ENCODE results near the gene RNF207. TPM values are rescaled to one million over a fixed set of nuclear protein-coding genes. Genes with fewer than 3 reads are reported as not detected.

RNF207 gene
- total RNA-seq, 1 experiment from 2014 or later = not detected

Other genes starting within 250 kb of the RNF207 start
- 3.9 and 7.9 TPM in 2 replicates for gene NPHP4, start 213.7 kb upstream of the RNF207 start, total RNA-seq (2014; rRNA removed; shearing (Covaris generic); ENCODE audit: low replicate concordance)
- gene KCNAB2, start 160.2 kb upstream of the RNF207 start, total RNA-seq (2014; rRNA removed; shearing (Covaris generic); ENCODE audit: low replicate concordance) = 27.3 and 57.0 TPM in 2 replicates
- not detected in 2 replicates for gene CHD5, start 25.8 kb upstream of the RNF207 start, total RNA-seq (2014; rRNA removed; shearing (Covaris generic); ENCODE audit: low replicate concordance)
- 183 and 271 TPM in 2 replicates for gene RPL22, start 6.5 kb upstream of the RNF207 start, total RNA-seq (2014; rRNA removed; shearing (Covaris generic); ENCODE audit: low replicate concordance)
- 31.4 and 38.9 TPM in 2 replicates for gene ICMT, start 29.8 kb downstream of the RNF207 start, total RNA-seq (2014; rRNA removed; shearing (Covaris generic); ENCODE audit: low replicate concordance)
- not detected in 2 replicates for gene HES3, start 38.1 kb downstream of the RNF207 start, total RNA-seq (2014; rRNA removed; shearing (Covaris generic); ENCODE audit: low replicate concordance)
- 3.4 and 3.9 TPM in 2 replicates for gene GPR153, start 55.0 kb downstream of the RNF207 start, total RNA-seq (2014; rRNA removed; shearing (Covaris generic); ENCODE audit: low replicate concordance)
- 11.8 and 25.9 TPM in 2 replicates for gene ACOT7, start 187.6 kb downstream of the RNF207 start, total RNA-seq (2014; rRNA removed; shearing (Covaris generic); ENCODE audit: low replicate concordance)
- gene HES2, start 213.8 kb downstream of the RNF207 start, total RNA-seq (2014; rRNA removed; shearing (Covaris generic); ENCODE audit: low replicate concordance) = not detected in 2 replicates
- not detected in 2 replicates for gene ESPN, start 218.7 kb downstream of the RNF207 start, total RNA-seq (2014; rRNA removed; shearing (Covaris generic); ENCODE audit: low replicate concordance)

Measured in Karpas-422 (cell line).